Chondrocyte (in vitro differentiated cells): ENCODE results near the gene IFI30. TPM values are rescaled to one million over a fixed set of nuclear protein-coding genes. Genes with fewer than 3 reads are reported as not detected.

Experiments used
- DNase-seq: peaks from one replicate; pipeline ENCODE4 v3.0.0; 2021; ENCODE audit warnings: mixed read lengths, low spot score
- H3K27ac Mint-ChIP-seq: one replicate; pipeline ENCODE4 v1.8.0; 2021; ENCODE audit warnings: mild to moderate bottlenecking, moderate library complexity, mixed read lengths; ENCODE audit not compliant: unreplicated experiment
- H3K27me3 Mint-ChIP-seq: 2 replicates; pipeline ENCODE4 v1.8.0; 2021; ENCODE audit warnings: low read depth, mixed read lengths
- H3K36me3 Mint-ChIP-seq: 2 replicates; pipeline ENCODE4 v1.8.0; 2021; ENCODE audit warnings: low read depth, mixed read lengths
- H3K4me1 Mint-ChIP-seq: 2 replicates; pipeline ENCODE4 v1.8.0; 2021; ENCODE audit warnings: low read depth, mild to moderate bottlenecking, mixed read lengths
- H3K4me3 Mint-ChIP-seq: one replicate; pipeline ENCODE4 v1.8.0; 2021; ENCODE audit warnings: mild to moderate bottlenecking, moderate library complexity, mixed read lengths; ENCODE audit not compliant: unreplicated experiment
- H3K9me3 Mint-ChIP-seq: 2 replicates; pipeline ENCODE4 v1.8.0; 2021; ENCODE audit warnings: low read depth, mixed read lengths
- CTCF ChIP-seq: fragments of 200-600 bp; sonication (generic); IDR thresholded peaks from 2 replicates; pipeline ENCODE4 v1.5.0; 2021; ENCODE audit warnings: antibody characterized with exemption, mild to moderate bottlenecking, moderate library complexity
- total RNA-seq: library from RNA; stranded (reverse); gene quantifications from 3 replicates; pipeline ENCODE4 v1.2.1, GENCODE V29; 2021

The IFI30 gene
- total RNA-seq, 1 donor from 2014 or later: 2.1 TPM

DNA sequence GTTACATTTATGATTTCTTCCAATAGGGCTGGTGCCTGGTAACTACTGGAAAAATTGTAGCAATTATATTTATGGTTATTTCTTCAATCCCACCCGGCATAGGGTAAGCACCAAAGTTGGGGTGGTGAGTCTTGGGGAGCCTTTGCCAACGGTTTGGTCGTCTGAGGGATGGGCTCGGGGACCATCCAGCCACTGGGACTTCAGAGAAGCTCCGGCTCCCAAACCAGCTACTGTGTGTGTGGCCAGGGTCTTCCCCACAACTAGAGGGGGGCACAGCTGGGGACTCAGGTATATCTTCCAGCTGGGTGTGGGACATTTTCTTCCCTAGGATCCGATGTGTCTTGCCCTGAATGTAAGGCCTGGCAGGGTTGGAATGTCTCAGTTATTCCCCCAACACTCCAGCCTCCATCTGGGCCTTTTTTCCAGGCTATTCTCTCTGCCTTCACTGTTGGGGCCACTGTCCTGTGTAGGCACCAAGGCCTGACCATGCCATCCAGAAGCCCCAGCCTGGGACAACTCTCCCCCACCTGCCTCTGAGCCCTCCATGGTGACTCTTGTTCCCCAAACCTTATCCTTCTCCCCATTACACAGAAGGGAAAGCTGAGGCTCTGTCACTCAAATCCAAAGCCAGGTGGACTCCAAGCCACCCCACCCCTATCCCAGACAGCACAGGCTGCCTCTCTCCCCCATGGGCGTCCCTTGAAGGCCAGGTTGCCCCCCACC is 1.1 kb upstream of the IFI30 start:
- peaks cover 8% of the 10 kb centered on the region for H3K4me1 Mint-ChIP-seq
- H3K9me3 Mint-ChIP-seq: no peaks in the 10 kb centered on the region
- no peak for TF ChIP-seq CTCF
- peaks cover 15% of the 10 kb centered on the region for H3K36me3 Mint-ChIP-seq
- no peak for DNase-seq
- H3K4me3 Mint-ChIP-seq: no peak overlapping the region
- H3K27me3 Mint-ChIP-seq: peaks cover 7% of the 10 kb centered on the region
- no peak overlapping the region for H3K27ac Mint-ChIP-seq

DNA sequence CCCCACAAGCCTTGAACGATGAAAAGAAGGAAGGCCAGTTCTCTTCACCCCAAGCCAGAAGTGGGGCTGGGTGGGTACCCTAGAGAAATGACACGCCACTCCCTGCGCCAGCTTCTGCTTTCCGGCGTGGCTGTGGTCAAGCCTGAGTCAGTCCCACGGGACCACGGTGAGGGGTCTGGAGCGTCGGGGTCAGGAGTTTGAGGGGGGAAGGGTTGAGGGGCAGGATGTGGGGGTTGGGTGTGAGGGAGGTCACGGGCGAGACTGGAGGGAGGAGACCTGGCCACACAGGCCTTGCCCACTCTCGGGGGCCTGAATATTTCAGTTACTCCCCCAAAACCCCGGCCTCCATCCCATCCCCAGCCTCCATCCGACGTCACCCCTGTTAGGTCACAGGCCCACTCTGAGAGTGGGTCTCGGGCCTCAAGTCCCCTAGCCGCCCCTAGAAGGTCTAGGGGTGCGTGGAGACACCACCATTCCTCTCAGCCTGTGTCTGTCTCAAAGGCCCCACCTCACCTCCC is 500 bp upstream of the IFI30 start:
- Mint-ChIP-seq H3K9me3 (no peaks in the 10 kb centered on the region), H3K4me3 (peak overlapping the region; percentile 77)

GRCh38 chr19:18174983-18175382 is 1.4 kb downstream of the IFI30 start:
- H3K4me3 Mint-ChIP-seq: no peak overlapping the region
- no peaks in the 10 kb centered on the region for H3K9me3 Mint-ChIP-seq
- peaks cover 7% of the 10 kb centered on the region for H3K27me3 Mint-ChIP-seq
- no peak overlapping the region for H3K27ac Mint-ChIP-seq
- DNase-seq: no peak
- peaks cover 6% of the 10 kb centered on the region for H3K36me3 Mint-ChIP-seq
- no peak for TF ChIP-seq CTCF
- peaks cover 8% of the 10 kb centered on the region for H3K4me1 Mint-ChIP-seq

More for the DNA sequence above, 500 bp upstream of the IFI30 start:
- Mint-ChIP-seq H3K4me1 (peaks cover 8% of the 10 kb centered on the region), H3K27me3 (peaks cover 7% of the 10 kb centered on the region), H3K36me3 (peaks cover 11% of the 10 kb centered on the region), H3K27ac (no peak overlapping the region)
- no peak for DNase-seq
- no peak for TF ChIP-seq CTCF

GRCh38 chr19:18176367-18177310 is 3.0 kb downstream of the IFI30 start:
- Mint-ChIP-seq H3K4me1 (peaks cover 8% of the 10 kb centered on the region), H3K27ac (no peak overlapping the region)

More at GRCh38 chr19:18176367-18177310, 3.0 kb downstream of the IFI30 start:
- TF ChIP-seq CTCF: no peak
- no peak overlapping the region for H3K4me3 Mint-ChIP-seq
- no peaks in the 10 kb centered on the region for H3K9me3 Mint-ChIP-seq
- peaks cover 7% of the 10 kb centered on the region for H3K27me3 Mint-ChIP-seq
- no peak for DNase-seq
- peaks cover 2% of the 10 kb centered on the region for H3K36me3 Mint-ChIP-seq
